HepG2 (cell line): ENCODE measurements around the gene ZFAND6. TPM values are rescaled to one million over a fixed set of nuclear protein-coding genes. Genes with fewer than 3 reads are reported as not detected.

Source experiments
- ATAC-seq: fragments of 200-7000 bp; cut with Tn5 transposase; 3 replicates; pipeline ENCODE4 v1.9.1; 2020; ENCODE audit warnings: mild to moderate bottlenecking, moderate library complexity
- BruUV-seq: library from RNA; stranded (reverse); fragments of 400-500 nt; replicated peaks from 2 replicates; lab custom pipeline; 2021; lab: Mats Ljungman, UMichigan
- CTCF ChIA-PET: fragments of 300-600 bp; formaldehyde crosslinking; extraction: SDS; loops from one replicate; lab custom pipeline; 2021; ENCODE audit warnings: low total read pairs, inconsistent platforms, low intra/inter-chr PET ratio; lab: Yijun Ruan, JAX
- POLR2A ChIA-PET: fragments of 350-600 bp; sonication (Branson Sonifier 250); formaldehyde crosslinking; loops from one replicate; lab custom pipeline; 2020; ENCODE audit warnings: antibody characterized with exemption, inconsistent platforms; lab: Yijun Ruan, JAX
- DNase-seq: peaks from one replicate; pipeline ENCODE4 v3.0.0-alpha.2; 2015; ENCODE audit warnings: low spot score
- FAIRE-seq: peaks from 3 replicates; lab custom pipeline; 2011; peaks lifted over from hg19 to GRCh38; lab: Jason Lieb, UNC
- H2AFZ ChIP-seq: one replicate; pipeline ENCODE4 v1.6.1; 2011; ENCODE audit warnings: low read length, inconsistent platforms
- H3K27ac ChIP-seq: fragments of 300-600 bp; 3 replicates; pipeline ENCODE4 v1.8.0; 2011; ENCODE audit warnings: mixed run types, mild to moderate bottlenecking, mixed read lengths, low read length, inconsistent platforms; ENCODE audit not compliant: insufficient read depth; ENCODE audit errors: extremely low read length
- H3K27me3 ChIP-seq, 2 experiments: fragments of 200-600 bp in 1 of 2; 2 replicates in 1 of 2; 3 replicates in 1 of 2; pipeline versions ENCODE4 v1.6.0 to v1.8.0; 2011; ENCODE audit warnings: low read length in 2 of 2, mild to moderate bottlenecking in 2 of 2, moderate library complexity in 2 of 2, inconsistent platforms in 1 of 2; ENCODE audit not compliant: insufficient read depth in 2 of 2, control insufficient read depth in 1 of 2
- H3K36me3 ChIP-seq, 2 experiments: fragments of 200-600 bp in 1 of 2; replicated peaks in 1 of 2; 2 replicates in 1 of 2; 3 replicates in 1 of 2; pipeline versions ENCODE4 v1.5.1 to v1.8.0; 2011; ENCODE audit warnings: low read length in 2 of 2, inconsistent platforms in 1 of 2; ENCODE audit not compliant: insufficient read depth in 2 of 2, control insufficient read depth in 1 of 2
- H3K4me1 ChIP-seq: 2 replicates; pipeline ENCODE4 v1.5.1; 2012; ENCODE audit warnings: low read length, inconsistent platforms; ENCODE audit not compliant: insufficient read depth
- H3K4me2 ChIP-seq: 2 replicates; pipeline ENCODE4 v1.6.0; 2011; ENCODE audit warnings: low read depth, low read length, inconsistent platforms
- H3K4me3 ChIP-seq, 3 experiments: fragments of 200-600 bp in 1 of 3; sonication (generic), shearing (Covaris generic) in 1 of 3; replicated peaks in 1 of 3; 2 replicates each; pipeline ENCODE4 v1.5.1; 2011 to 2016; ENCODE audit warnings: low read length in 3 of 3, inconsistent platforms in 2 of 3, low read depth in 2 of 3, mild to moderate bottlenecking in 2 of 3, control low read depth in 1 of 3, mixed read lengths in 1 of 3; ENCODE audit not compliant: insufficient read depth in 1 of 3
- H3K79me2 ChIP-seq: one replicate; pipeline ENCODE4 v1.6.1; 2011; ENCODE audit warnings: low read length, inconsistent platforms; ENCODE audit not compliant: insufficient read depth
- H3K9ac ChIP-seq: 2 replicates; pipeline ENCODE4 v1.6.0; 2011; ENCODE audit warnings: mild to moderate bottlenecking, low read depth, low read length, inconsistent platforms; ENCODE audit not compliant: insufficient read depth
- H3K9me3 ChIP-seq: 2 replicates; pipeline ENCODE4 v1.5.1; 2012; ENCODE audit warnings: mild to moderate bottlenecking, low read length
- H4K20me1 ChIP-seq: 2 replicates; pipeline ENCODE4 v1.6.0; 2011; ENCODE audit warnings: inconsistent platforms, mild to moderate bottlenecking, low read length, moderate library complexity; ENCODE audit not compliant: insufficient read depth
- GABPB1 ChIP-seq: IDR thresholded peaks from 2 replicates; pipeline ENCODE4 v1.6.1; 2016; ENCODE audit warnings: mild to moderate bottlenecking, missing genetic modification reagents, moderate library complexity, missing compliant biosample characterization
- HNF4G ChIP-seq, 2 experiments: sonication (generic) in 1 of 2; formaldehyde crosslinking in 1 of 2; IDR thresholded peaks; 2 replicates each; pipeline versions ENCODE4 v1.4.0 to v1.6.1; 2011 to 2020; ENCODE audit warnings: borderline replicate concordance in 2 of 2, low read depth in 2 of 2, mild to moderate bottlenecking in 2 of 2, low read length in 1 of 2, missing genetic modification reagents in 1 of 2, moderate library complexity in 1 of 2
- HNRNPK ChIP-seq: fragments of 200-400 bp; formaldehyde crosslinking; IDR thresholded peaks from 2 replicates; pipeline ENCODE4 v1.6.1; 2018; ENCODE audit warnings: low read length, low read depth, moderate library complexity, mild to moderate bottlenecking; ENCODE audit not compliant: poor library complexity, severe bottlenecking
- HOXD1 ChIP-seq: sonication (generic); formaldehyde crosslinking; IDR thresholded peaks from 2 replicates; pipeline ENCODE4 v1.5.0; 2020; ENCODE audit warnings: missing genetic modification reagents
- MEF2D ChIP-seq: sonication (generic); formaldehyde crosslinking; IDR thresholded peaks from 2 replicates; pipeline ENCODE4 v1.5.1; 2020; ENCODE audit warnings: mild to moderate bottlenecking, missing genetic modification reagents
- MYNN ChIP-seq: sonication (generic); formaldehyde crosslinking; IDR thresholded peaks from 2 replicates; pipeline ENCODE4 v1.4.0; 2020; ENCODE audit warnings: mild to moderate bottlenecking, low read depth, missing genetic modification reagents
- SMARCE1 ChIP-seq: fragments of 450-650 bp; IDR thresholded peaks from 2 replicates; pipeline ENCODE4 v1.6.1; 2017; ENCODE audit warnings: borderline replicate concordance
- ZBTB8A ChIP-seq: sonication (generic); formaldehyde crosslinking; IDR thresholded peaks from 2 replicates; pipeline ENCODE4 v1.4.0; 2020; ENCODE audit warnings: mild to moderate bottlenecking, low read depth, missing genetic modification reagents, borderline replicate concordance
- ZKSCAN5 ChIP-seq: sonication (generic); formaldehyde crosslinking; IDR thresholded peaks from 2 replicates; pipeline ENCODE4 v1.5.1; 2020; ENCODE audit warnings: mild to moderate bottlenecking, missing genetic modification reagents
- ZNF136 ChIP-seq: sonication (generic); formaldehyde crosslinking; IDR thresholded peaks from 2 replicates; pipeline ENCODE4 v1.8.1; 2022; ENCODE audit warnings: low read depth, mild to moderate bottlenecking, moderate library complexity, missing genetic modification reagents
- ZNF20 ChIP-seq: sonication (generic); formaldehyde crosslinking; IDR thresholded peaks from 2 replicates; pipeline ENCODE4 v1.4.0; 2020; ENCODE audit warnings: mild to moderate bottlenecking, moderate library complexity, missing genetic modification reagents
- ZNF546 ChIP-seq: sonication (generic); formaldehyde crosslinking; conservative IDR thresholded peaks from 2 replicates; pipeline ENCODE4 v1.8.1; 2023; ENCODE audit warnings: mild to moderate bottlenecking, missing genetic modification reagents
- ZNF792 ChIP-seq: IDR thresholded peaks from 2 replicates; pipeline ENCODE4 v1.6.1; 2016
- WGBS: methylation state at CpG from one replicate; pipeline ENCODE4 v1.1.6; 2017; ENCODE audit warnings: low lambda C conversion rate; 5-methylcytosine and 5-hydroxymethylcytosine counted together
- in situ Hi-C: cut with HindIII; loops from 2 replicates; pipeline ENCODE4 v1.10.0; 2017; ENCODE audit warnings: low pct_unique_long_range_greater_than_20kb; ENCODE audit not compliant: extremely low pct_ligation_motif_present
- intact Hi-C: fragments of 100-400 bp; cut with micrococcal nuclease; formaldehyde crosslinking; loops from one replicate; pipeline ENCODE4 v1.10.0; 2022; ENCODE audit not compliant: unreplicated experiment
- polyA plus RNA-seq, 8 experiments: library from polyadenylated mRNA; depleted of rRNA in 3 of 8; stranded (reverse) in 7 of 8; unstranded in 1 of 8; fragments of >200 nt; fragmentation: Illumina TruSeq in 4 of 8; extraction: Trizol in 4 of 8; gene quantifications; 2 replicates each; pipeline versions ENCODE4 v1.2.1 to v1.2.3, GENCODE V29; 2011 to 2016; ENCODE audit warnings: low read depth in 4 of 8, missing spikeins in 1 of 8, mixed read lengths in 1 of 8; ENCODE audit not compliant: insufficient read depth in 1 of 8
- total RNA-seq, 5 experiments: library from RNA; depleted of rRNA; stranded (reverse); fragments of >200 nt; fragmentation: Illumina TruSeq; extraction: Trizol; gene quantifications; 2 replicates each; pipeline ENCODE4 v1.2.3, GENCODE V29; 2016; ENCODE audit warnings: low read depth in 1 of 5
- TF ChIP-seq, protein P1 (sequence below): sonication (generic); formaldehyde crosslinking; conservative IDR thresholded peaks from 2 replicates; pipeline ENCODE4 v1.8.0; 2022; ENCODE audit warnings: mild to moderate bottlenecking, moderate library complexity, missing genetic modification reagents
- TF ChIP-seq, protein P2 (sequence below): sonication (generic); formaldehyde crosslinking; IDR thresholded peaks from 2 replicates; pipeline ENCODE4 v1.5.0; 2020; ENCODE audit warnings: missing genetic modification reagents
- TF ChIP-seq, protein P3 (sequence below): IDR thresholded peaks from 2 replicates; pipeline ENCODE4 v1.6.1; 2016; ENCODE audit warnings: missing compliant biosample characterization, missing genetic modification reagents, borderline replicate concordance
- TF ChIP-seq, protein P4 (sequence below): sonication (generic); formaldehyde crosslinking; IDR thresholded peaks from 2 replicates; pipeline ENCODE4 v1.4.0; 2020; ENCODE audit warnings: missing genetic modification reagents; ENCODE audit errors: not compliant biosample characterization

The ZFAND6 gene
- total and polyA plus RNA-seq, 2 of the 13 experiments (the other 11 are each of a cell fraction or from before 2014, with no cell fraction given), result 84.2 to 115 TPM

GRCh38 chr15:80173022-80173759 lies 113.7 kb downstream of the ZFAND6 start:
- Histone ChIP-seq H3K27me3 (no peaks in the 10 kb centered on the region), H3K4me2 (no peak overlapping the region), H2AFZ (no peak overlapping the region), H3K4me3 (no peak overlapping the region), H3K79me2 (no peaks in the 10 kb centered on the region), H3K9me3 (no peaks in the 10 kb centered on the region), H3K27ac (peak overlapping the region; percentile 54), H4K20me1 (no peaks in the 10 kb centered on the region), H3K9ac (no peak overlapping the region), H3K4me1 (peaks cover 26% of the 10 kb centered on the region), H3K36me3 (peaks cover 6 to 39% of the 10 kb centered on the region in 2 experiments)
- CTCF ChIA-PET, result interaction anchor here (1.6 to 1.8 kb wide), 3 partner anchors 82 to 792 kb away, joined by 5 to 8 read pairs (median 6); no protein-coding TSS in a partner anchor
- 48% methylated on average over 6 of the region's 10 CpGs for WGBS
- FAIRE-seq, result peak; percentile 86
- intact Hi-C loops, result loop anchor here (1.0 to 5.0 kb wide), 4 partner anchors 101 to 180 kb away; partner anchors contain the start of gene ZFAND6
- POLR2A ChIA-PET, result interaction anchor here (1.0 to 2.2 kb wide), 4 partner anchors 11 to 102 kb away, joined by 3 to 28 read pairs (median 6); partner anchors contain the start of gene FAH
- in situ Hi-C loops, result loop anchor here (5.0 to 25.0 kb wide), 2 partner anchors 111 to 286 kb away; partner anchors contain the start of gene MTHFS
- ATAC-seq, result peak; percentile 75
- BruUV-seq, result no TSS peak
- DNase-seq, result peak; percentile 77
- TF ChIP-seq ZNF20 (CRISPR knock-in tag) (no peak), HNF4G (IDR thresholded peaks at IDR 0.05; ENCODE audit: borderline replicate concordance, low read depth, low read length) (peak; percentile 21; the same call in 1 of the 2 replicates), HNF4G (CRISPR knock-in tag; IDR thresholded peaks at IDR 0.05; ENCODE audit: borderline replicate concordance, low read depth) (no peak), SMARCE1 (no peak), HNRNPK (no peak), ZBTB8A (CRISPR knock-in tag) (no peak), ZKSCAN5 (CRISPR knock-in tag) (no peak), ZNF792 (CRISPR knock-in tag) (no peak), ZNF546 (no peak), HOXD1 (CRISPR knock-in tag) (no peak), MEF2D (no peak), MYNN (no peak), GABPB1 (CRISPR knock-in tag) (no peak), ZNF136 (CRISPR knock-in tag) (no peak)
- TF ChIP-seq, protein P1, sequence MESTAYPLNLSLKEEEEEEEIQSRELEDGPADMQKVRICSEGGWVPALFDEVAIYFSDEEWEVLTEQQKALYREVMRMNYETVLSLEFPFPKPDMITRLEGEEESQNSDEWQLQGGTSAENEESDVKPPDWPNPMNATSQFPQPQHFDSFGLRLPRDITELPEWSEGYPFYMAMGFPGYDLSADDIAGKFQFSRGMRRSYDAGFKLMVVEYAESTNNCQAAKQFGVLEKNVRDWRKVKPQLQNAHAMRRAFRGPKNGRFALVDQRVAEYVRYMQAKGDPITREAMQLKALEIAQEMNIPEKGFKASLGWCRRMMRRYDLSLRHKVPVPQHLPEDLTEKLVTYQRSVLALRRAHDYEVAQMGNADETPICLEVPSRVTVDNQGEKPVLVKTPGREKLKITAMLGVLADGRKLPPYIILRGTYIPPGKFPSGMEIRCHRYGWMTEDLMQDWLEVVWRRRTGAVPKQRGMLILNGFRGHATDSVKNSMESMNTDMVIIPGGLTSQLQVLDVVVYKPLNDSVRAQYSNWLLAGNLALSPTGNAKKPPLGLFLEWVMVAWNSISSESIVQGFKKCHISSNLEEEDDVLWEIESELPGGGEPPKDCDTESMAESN (CRISPR knock-in tag), result no peak
- TF ChIP-seq, protein P2, sequence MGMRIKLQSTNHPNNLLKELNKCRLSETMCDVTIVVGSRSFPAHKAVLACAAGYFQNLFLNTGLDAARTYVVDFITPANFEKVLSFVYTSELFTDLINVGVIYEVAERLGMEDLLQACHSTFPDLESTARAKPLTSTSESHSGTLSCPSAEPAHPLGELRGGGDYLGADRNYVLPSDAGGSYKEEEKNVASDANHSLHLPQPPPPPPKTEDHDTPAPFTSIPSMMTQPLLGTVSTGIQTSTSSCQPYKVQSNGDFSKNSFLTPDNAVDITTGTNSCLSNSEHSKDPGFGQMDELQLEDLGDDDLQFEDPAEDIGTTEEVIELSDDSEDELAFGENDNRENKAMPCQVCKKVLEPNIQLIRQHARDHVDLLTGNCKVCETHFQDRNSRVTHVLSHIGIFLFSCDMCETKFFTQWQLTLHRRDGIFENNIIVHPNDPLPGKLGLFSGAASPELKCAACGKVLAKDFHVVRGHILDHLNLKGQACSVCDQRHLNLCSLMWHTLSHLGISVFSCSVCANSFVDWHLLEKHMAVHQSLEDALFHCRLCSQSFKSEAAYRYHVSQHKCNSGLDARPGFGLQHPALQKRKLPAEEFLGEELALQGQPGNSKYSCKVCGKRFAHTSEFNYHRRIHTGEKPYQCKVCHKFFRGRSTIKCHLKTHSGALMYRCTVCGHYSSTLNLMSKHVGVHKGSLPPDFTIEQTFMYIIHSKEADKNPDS (CRISPR knock-in tag), result no peak
- TF ChIP-seq, protein P3, sequence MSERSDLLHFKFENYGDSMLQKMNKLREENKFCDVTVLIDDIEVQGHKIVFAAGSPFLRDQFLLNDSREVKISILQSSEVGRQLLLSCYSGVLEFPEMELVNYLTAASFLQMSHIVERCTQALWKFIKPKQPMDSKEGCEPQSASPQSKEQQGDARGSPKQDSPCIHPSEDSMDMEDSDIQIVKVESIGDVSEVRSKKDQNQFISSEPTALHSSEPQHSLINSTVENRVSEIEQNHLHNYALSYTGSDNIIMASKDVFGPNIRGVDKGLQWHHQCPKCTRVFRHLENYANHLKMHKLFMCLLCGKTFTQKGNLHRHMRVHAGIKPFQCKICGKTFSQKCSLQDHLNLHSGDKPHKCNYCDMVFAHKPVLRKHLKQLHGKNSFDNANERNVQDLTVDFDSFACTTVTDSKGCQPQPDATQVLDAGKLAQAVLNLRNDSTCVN (CRISPR knock-in tag), result no peak
- TF ChIP-seq, protein P4, sequence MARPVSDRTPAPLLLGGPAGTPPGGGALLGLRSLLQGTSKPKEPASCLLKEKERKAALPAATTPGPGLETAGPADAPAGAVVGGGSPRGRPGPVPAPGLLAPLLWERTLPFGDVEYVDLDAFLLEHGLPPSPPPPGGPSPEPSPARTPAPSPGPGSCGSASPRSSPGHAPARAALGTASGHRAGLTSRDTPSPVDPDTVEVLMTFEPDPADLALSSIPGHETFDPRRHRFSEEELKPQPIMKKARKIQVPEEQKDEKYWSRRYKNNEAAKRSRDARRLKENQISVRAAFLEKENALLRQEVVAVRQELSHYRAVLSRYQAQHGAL (CRISPR knock-in tag), result no peak
